Measurements from ENCODE around the gene OR2B3.

The OR2B3 gene

DNA sequence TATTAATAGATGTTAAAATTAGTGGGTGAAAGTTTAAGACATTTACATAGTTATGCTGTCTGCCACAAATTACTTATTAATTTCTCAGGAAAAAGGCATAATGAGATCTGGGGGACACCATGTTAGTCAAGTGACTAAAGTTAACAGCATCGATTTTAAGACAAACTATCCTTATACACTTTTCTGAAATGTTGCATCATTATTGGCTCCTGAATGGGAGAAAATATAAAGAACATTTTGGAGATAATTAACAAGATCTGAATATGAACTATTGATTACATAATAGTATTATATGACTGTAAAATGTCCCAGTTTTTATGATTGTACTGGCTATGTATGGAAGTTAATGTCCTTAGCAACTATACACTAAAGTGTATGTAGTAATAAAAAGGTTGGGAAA is 7.9 kb downstream of the OR2B3 start:
- H3K4me3 ChIP-seq (ENCODE audit: low read length): no peak overlapping the region
- H3K4me1 ChIP-seq (ENCODE audit: control insufficient read depth, insufficient read depth, low read length): no peaks in the 10 kb centered on the region
- no peak overlapping the region for H3K9ac ChIP-seq (ENCODE audit: low read length)
- no peaks in the 10 kb centered on the region for H3K9me3 ChIP-seq (ENCODE audit: control insufficient read depth, low read length)
- H3K36me3 ChIP-seq (ENCODE audit: control insufficient read depth, insufficient read depth, low read length): no peaks in the 10 kb centered on the region
- no peaks in the 10 kb centered on the region for H3K27me3 ChIP-seq (ENCODE audit: control insufficient read depth, insufficient read depth, low read length)

GRCh38 chr6:29071831-29072723 is 15.0 kb downstream of the OR2B3 start:
- H3K4me3 ChIP-seq (ENCODE audit: low read length): no peak overlapping the region
- no peaks in the 10 kb centered on the region for H3K27me3 ChIP-seq (ENCODE audit: control insufficient read depth, insufficient read depth, low read length)
- no peaks in the 10 kb centered on the region for H3K9me3 ChIP-seq (ENCODE audit: control insufficient read depth, low read length)
- no peak overlapping the region for H3K9ac ChIP-seq (ENCODE audit: low read length)
- H3K4me1 ChIP-seq (ENCODE audit: control insufficient read depth, insufficient read depth, low read length): no peaks in the 10 kb centered on the region
- no peaks in the 10 kb centered on the region for H3K36me3 ChIP-seq (ENCODE audit: control insufficient read depth, insufficient read depth, low read length)

DNA sequence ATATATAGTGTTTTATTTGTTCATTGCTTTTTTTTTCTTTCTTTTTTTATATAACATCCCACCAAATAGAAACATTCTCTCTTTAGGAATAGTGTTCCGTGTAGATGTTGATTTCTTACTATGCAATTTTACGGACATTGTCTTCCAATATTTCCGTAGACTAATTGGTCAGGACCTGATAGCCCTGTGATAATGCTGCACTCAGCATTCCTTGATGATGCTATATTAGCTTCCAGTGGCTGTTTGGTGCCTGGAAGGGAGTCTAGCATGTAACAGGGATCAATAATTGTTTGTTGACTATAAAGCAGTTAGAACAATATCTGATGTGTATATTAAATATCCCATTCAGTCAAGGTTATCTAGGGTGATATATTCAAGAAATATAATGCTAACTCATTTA is 35.4 kb downstream of the OR2B3 start:
- H3K4me3 ChIP-seq (ENCODE audit: low read length): no peak overlapping the region
- no peaks in the 10 kb centered on the region for H3K9me3 ChIP-seq (ENCODE audit: control insufficient read depth, low read length)
- no peaks in the 10 kb centered on the region for H3K27me3 ChIP-seq (ENCODE audit: control insufficient read depth, insufficient read depth, low read length)
- H3K36me3 ChIP-seq (ENCODE audit: control insufficient read depth, insufficient read depth, low read length): no peaks in the 10 kb centered on the region
- H3K4me1 ChIP-seq (ENCODE audit: control insufficient read depth, insufficient read depth, low read length): no peaks in the 10 kb centered on the region
- H3K9ac ChIP-seq (ENCODE audit: low read length): no peak overlapping the region

DNA sequence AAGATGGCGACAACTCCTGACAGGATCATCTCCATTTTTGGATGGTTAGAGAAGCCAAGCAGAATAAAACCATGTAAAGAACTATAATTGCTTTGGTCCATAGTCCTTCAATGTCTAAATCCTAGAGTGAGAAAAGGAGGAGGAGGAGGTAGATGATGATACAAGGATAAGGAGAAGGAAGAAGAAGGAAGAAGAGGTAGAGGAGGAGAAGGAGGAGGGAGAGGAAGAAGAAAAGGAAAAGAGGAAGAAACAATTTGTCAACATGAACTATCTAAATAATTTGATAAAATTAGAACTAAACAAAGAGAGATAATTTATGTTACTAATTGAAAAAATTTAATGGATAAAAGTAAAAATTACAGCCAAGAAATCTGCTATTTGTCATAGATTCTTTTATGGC is 42.0 kb downstream of the OR2B3 start, which contains the start of gene OR2W1:
TSS of gene OR2W1 (minus strand) at position 101 of the 400 bp plus-strand sequence. CDS start at position 101, 0 bp downstream.
- no peak within 1 kb of the TSS for H3K9ac ChIP-seq (ENCODE audit: low read length)

More for the DNA sequence above, 42.0 kb downstream of the OR2B3 start, which contains the start of gene OR2W1:
- Histone ChIP-seq H3K9me3 (ENCODE audit: control insufficient read depth, low read length) (no peaks in the 10 kb centered on the region), H3K4me3 (ENCODE audit: low read length) (no peak within 1 kb of the TSS), H3K4me1 (ENCODE audit: control insufficient read depth, insufficient read depth, low read length) (no peaks in the 10 kb centered on the region), H3K36me3 (ENCODE audit: control insufficient read depth, insufficient read depth, low read length) (no peaks in the 10 kb centered on the region), H3K27me3 (ENCODE audit: control insufficient read depth, insufficient read depth, low read length) (no peaks in the 10 kb centered on the region)
